ENCODE measurements around the gene NUP62.

NUP62 gene

GRCh38 chr19:49887665-49888509 is 41.4 kb downstream of the NUP62 start:
- no peak for DNase-seq
- in situ Hi-C loops (cut with MboI; ENCODE audit: low pct_unique_long_range_greater_than_20kb, low sequenced_read_pairs): no loop called here

GRCh38 chr19:49887037-49887664 is 42.2 kb downstream of the NUP62 start:
- in situ Hi-C loops (cut with MboI; ENCODE audit: low pct_unique_long_range_greater_than_20kb, low sequenced_read_pairs): no loop called here

GRCh38 chr19:49884760-49885159 is 44.5 kb downstream of the NUP62 start:
- in situ Hi-C loops (cut with MboI; ENCODE audit: low pct_unique_long_range_greater_than_20kb, low sequenced_read_pairs): no loop called here
- no peak for DNase-seq

More at GRCh38 chr19:49887037-49887664, 42.2 kb downstream of the NUP62 start:
- no peak for DNase-seq

GRCh38 chr19:49884109-49884508 is 45.2 kb downstream of the NUP62 start:
- no peak for DNase-seq
- in situ Hi-C loops (cut with MboI; ENCODE audit: low pct_unique_long_range_greater_than_20kb, low sequenced_read_pairs): no loop called here

- DNase-seq: no peak
- in situ Hi-C loops (cut with MboI; ENCODE audit: low pct_unique_long_range_greater_than_20kb, low sequenced_read_pairs): no loop called here
Observed at GRCh38 chr19:49883094-49883493, 46.2 kb downstream of the NUP62 start.

- DNase-seq: no peak
- in situ Hi-C loops (cut with MboI; ENCODE audit: low pct_unique_long_range_greater_than_20kb, low sequenced_read_pairs): no loop called here
Observed at GRCh38 chr19:49882643-49883042, 46.7 kb downstream of the NUP62 start.

- DNase-seq: no peak
- in situ Hi-C loops (cut with MboI; ENCODE audit: low pct_unique_long_range_greater_than_20kb, low sequenced_read_pairs): no loop called here
Observed at GRCh38 chr19:49881672-49882394, 47.5 kb downstream of the NUP62 start.

- in situ Hi-C loops (cut with MboI; ENCODE audit: low pct_unique_long_range_greater_than_20kb, low sequenced_read_pairs): no loop called here
- no peak for DNase-seq
Observed at GRCh38 chr19:49881186-49881585, 48.1 kb downstream of the NUP62 start.

- in situ Hi-C loops (cut with MboI; ENCODE audit: low pct_unique_long_range_greater_than_20kb, low sequenced_read_pairs): no loop called here
- no peak for DNase-seq
Observed at GRCh38 chr19:49880162-49880869, 49.0 kb downstream of the NUP62 start.

GRCh38 chr19:49879243-49879963 is 49.9 kb downstream of the NUP62 start:
- peak; percentile 34 for DNase-seq
- in situ Hi-C loops (cut with MboI; ENCODE audit: low pct_unique_long_range_greater_than_20kb, low sequenced_read_pairs): no loop called here

GRCh38 chr19:49878744-49879070 is 50.6 kb downstream of the NUP62 start:
- in situ Hi-C loops (cut with MboI; ENCODE audit: low pct_unique_long_range_greater_than_20kb, low sequenced_read_pairs): no loop called here
- no peak for DNase-seq

- peak; percentile 91 for DNase-seq
- in situ Hi-C loops (cut with MboI; ENCODE audit: low pct_unique_long_range_greater_than_20kb, low sequenced_read_pairs): no loop called here
Observed at GRCh38 chr19:49877879-49878743, 51.2 kb downstream of the NUP62 start.

GRCh38 chr19:49877020-49877878 is 52.1 kb downstream of the NUP62 start, which contains the start of the genes AKT1S1 and TBC1D17:
Gene AKT1S1 (minus strand): TSS chr19:49877355. CDS start chr19:49873295, 4,060 bp downstream.
Gene TBC1D17 (plus strand): TSS chr19:49877702. CDS start chr19:49877724, 22 bp downstream.
- in situ Hi-C loops (cut with MboI; ENCODE audit: low pct_unique_long_range_greater_than_20kb, low sequenced_read_pairs): no loop called here
- DNase-seq: peak; percentile 100

- in situ Hi-C loops (cut with MboI; ENCODE audit: low pct_unique_long_range_greater_than_20kb, low sequenced_read_pairs): no loop called here
- peak; percentile 100 for DNase-seq
Observed at GRCh38 chr19:49876422-49877019, 52.8 kb downstream of the NUP62 start.

- DNase-seq: peak; percentile 71
- in situ Hi-C loops (cut with MboI; ENCODE audit: low pct_unique_long_range_greater_than_20kb, low sequenced_read_pairs): no loop called here
Observed at GRCh38 chr19:49875857-49876421, 53.4 kb downstream of the NUP62 start.

GRCh38 chr19:49875177-49875576 is 54.1 kb downstream of the NUP62 start:
- no peak for DNase-seq
- in situ Hi-C loops (cut with MboI; ENCODE audit: low pct_unique_long_range_greater_than_20kb, low sequenced_read_pairs): no loop called here

Measured in KBM-7 (cell line).